GM19351 (cell line): ENCODE results near the gene SMIM13.
A peak's percentile ranks its signal among the peaks of the same experiment; 100 is the strongest.
"Not testable (repeated sequence)": the region's sequence is repeated elsewhere in the genome, so short reads cannot be mapped to it uniquely, and the experiment has no call there.

Source experiments
- ATAC-seq: cut with Tn5 transposase; IDR thresholded peaks from one replicate; pipeline ENCODE4 v1.9.1; 2021; ENCODE audit warnings: mild to moderate bottlenecking, moderate library complexity; ENCODE audit not compliant: unreplicated experiment

The SMIM13 gene

GRCh38 chr6:11083491-11083890, 10.1 kb upstream of the SMIM13 start:
- ATAC-seq: no peak

DNA sequence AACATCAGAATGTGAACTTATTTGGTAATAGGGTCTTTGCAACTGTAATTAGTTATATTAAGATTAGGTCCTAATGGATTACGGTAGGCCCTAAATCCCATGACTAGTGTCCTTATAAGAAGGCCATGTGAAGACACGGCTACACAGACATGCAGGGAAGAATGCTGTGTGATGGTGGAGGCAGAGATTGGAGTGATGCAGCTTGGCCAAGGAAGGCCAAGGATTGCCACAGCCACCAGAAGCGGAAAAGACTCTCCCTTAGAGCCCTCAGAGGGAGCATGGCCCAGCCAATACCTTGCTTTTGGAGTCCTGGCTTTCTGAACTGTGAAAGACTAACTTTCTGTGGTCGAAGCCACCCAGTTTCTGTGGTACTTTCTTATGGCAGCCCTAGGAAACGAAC, 9.7 kb upstream of the SMIM13 start:
- no peak for ATAC-seq

DNA sequence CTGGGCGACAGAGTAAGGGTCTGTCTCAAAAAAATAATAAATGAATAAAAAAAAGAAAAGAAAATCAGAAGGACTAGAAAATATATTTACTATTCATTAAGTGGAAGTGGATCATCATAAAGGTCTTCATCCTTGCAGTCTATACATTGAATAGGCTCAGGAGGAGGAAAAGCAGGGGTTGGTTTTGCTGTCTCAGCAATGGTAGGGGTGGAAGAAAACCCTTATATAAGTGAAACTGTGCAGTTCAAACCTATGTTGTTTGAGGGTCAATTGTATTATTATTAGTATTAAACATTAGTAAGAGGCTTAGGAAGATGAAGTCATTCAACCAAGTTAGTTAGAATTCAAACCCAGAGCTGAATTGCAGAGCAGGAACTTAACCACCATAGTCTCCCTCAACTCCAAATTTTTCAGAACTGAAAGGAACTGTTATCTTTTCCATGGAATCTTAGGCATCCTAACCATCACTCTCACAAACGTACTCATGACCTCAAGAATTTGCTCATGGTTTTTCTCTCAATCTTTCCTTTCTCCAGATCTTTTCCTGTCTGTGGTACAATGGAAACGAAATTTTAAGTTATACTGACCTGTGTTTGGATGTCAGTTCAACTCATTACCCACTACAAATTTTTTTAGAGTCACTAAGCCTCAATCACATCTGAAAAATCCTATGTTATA, 7.7 kb upstream of the SMIM13 start:
- ATAC-seq: no peak

GRCh38 chr6:11087141-11087812, 6.4 kb upstream of the SMIM13 start:
- ATAC-seq: not testable (repeated sequence)

DNA sequence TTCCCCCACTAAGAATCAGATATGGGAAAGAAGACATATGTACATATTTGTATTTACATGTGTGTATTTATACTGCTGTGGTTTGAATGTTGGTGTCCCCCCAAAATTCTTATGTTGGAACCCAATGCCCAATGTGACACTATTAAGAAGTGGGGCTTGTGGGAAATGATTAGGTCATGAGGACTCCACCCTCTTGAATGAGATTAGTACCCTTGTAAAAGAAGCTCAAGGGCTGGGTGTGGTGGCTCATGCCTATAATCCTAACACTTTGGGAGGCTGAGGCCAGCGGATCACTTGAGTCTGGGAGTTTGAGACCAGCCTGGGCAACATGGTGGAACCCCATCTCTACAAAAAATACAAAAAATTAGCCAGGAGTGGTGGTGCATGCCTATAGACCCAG, 3.9 kb upstream of the SMIM13 start:
- ATAC-seq: no peak

DNA sequence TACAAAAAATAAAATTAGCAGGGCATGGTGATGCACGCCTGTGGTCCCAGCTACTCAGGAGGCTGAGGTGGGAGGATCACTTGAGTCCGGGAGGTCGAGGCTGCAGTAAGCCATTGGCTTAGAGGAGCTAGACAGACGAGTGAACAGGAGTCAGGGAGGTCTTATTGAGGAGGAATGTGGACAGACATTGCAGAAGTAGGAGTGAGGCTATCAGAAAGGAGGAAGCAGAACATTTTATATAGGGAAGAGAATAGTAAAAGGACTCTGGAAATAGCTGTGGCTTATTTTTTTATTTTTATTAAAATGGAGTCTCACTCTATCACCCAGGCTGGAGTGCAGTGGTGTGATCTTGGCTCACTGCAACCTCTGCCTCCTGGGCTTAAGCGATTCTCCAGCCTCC, 2.5 kb upstream of the SMIM13 start:
- not testable (repeated sequence) for ATAC-seq

GRCh38 chr6:11092668-11093375, 812 bp upstream of the SMIM13 start:
- peak; percentile 40 for ATAC-seq

- peak; percentile 26 for ATAC-seq
Observed at GRCh38 chr6:11093376-11093625, 333 bp upstream of the SMIM13 start.

DNA sequence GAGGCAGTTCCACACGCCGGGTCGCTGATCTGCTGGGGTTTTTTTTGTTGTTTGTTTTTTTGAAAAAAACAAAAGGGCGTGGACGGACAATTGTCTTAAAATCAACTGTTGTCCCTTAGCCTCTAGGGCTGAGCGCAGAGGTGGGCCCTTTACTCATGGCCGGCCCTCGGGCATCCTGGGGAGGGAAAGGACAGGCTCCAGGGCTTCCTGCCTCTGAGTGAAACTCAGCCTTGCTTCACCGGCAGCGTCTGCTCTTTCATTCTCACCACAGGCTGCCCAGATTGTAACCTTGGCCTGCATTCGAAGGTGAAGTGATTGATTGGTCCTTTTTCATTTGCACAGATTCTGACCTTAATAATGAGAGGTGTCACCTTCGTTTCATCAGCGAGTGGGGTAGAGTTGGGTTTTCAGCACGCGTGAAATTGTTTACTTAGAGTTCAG, 797 bp downstream of the SMIM13 start:
- peak; percentile 27 for ATAC-seq

- no peak for ATAC-seq
Observed at GRCh38 chr6:11094941-11095340, 1.3 kb downstream of the SMIM13 start.

DNA sequence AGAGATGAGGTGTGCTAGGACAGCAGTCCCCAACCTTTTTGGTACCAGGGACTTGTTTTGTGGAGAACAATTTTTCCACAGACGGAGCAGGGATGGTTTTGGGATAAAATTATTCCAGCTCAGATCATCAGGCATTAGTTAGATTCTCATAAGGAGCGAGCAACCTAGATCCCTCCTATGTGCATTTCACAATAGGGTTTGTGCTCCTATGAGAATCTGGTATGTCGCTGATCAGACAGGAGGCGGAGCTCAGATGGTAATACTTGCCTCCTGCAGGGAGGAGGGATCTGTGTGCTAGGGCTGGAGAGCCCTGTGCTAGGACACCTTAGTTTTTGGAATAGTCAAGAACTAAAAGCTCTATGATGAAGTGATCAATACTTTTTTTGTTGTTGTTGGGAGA, 2.5 kb downstream of the SMIM13 start:
- no peak for ATAC-seq

DNA sequence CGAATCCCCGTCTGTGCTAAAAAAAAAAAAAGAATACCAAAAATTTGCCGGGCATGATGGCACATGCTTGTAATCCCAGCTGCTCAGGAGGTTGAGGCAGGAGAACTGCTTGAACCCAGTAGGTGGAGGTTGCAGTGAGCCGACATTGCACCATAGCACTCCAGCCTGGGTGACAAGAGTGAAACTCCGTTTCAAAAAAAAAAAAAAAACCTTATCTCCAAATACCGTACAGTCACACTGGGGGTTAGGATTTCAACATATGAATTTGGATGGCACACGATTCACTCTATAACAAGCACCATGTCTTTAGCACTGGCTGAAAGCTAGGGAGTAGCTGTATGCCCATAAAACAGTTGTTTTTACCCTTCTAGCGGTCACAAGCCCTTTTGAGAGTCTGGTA, 3.8 kb downstream of the SMIM13 start:
- ATAC-seq: no peak

DNA sequence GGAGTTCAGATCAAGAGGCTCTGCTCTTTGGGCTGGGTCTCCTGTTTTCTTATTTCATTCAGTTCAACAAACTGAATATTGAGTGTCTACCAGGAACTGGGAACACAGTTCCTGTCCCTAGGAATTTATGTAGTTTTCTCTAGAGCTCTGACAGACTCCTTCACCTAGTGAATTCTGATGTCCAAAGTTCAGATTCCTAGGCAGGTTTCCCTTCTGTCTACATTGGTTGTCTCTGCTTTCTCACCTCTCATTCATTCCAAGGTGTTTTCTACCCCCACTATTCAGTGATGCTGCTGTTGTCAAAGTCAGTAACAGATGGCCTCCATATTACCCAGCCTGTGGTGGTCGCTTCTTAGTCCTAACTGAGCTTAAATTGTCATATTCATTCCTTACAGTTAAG, 4.4 kb downstream of the SMIM13 start:
- no peak for ATAC-seq

- ATAC-seq: no peak
Observed at GRCh38 chr6:11101417-11101816, 7.8 kb downstream of the SMIM13 start.

GRCh38 chr6:11103065-11103464, 9.4 kb downstream of the SMIM13 start:
- no peak for ATAC-seq

DNA sequence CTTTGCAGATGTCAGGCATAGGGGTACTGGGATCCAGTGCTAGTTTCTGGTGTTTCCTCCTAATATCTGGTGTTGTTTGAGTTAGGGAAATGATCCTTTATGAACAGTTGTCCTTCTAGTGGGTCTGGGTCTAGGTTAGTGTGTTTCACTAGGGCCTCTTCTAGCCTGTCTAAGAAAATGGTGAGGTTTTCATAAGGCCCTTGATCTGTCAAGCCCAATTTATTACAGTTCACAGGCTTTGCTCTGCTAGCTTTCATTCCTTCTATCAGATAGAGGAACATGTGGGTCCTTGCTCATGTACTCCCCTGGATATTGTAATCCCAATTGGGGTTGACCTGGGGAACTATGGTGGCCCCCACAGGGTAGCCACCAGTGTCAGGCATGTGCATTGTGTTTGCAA, 15.1 kb downstream of the SMIM13 start:
- no peak for ATAC-seq

- no peak for ATAC-seq
Observed at GRCh38 chr6:11110921-11111768, 17.5 kb downstream of the SMIM13 start, which contains the start of gene ERVFRD-1. Gene ERVFRD-1, minus strand, starts transcription at chr6:11111725. Its CDS starts 6,415 bp downstream, at chr6:11105310.

GRCh38 chr6:11111769-11112437, 18.3 kb downstream of the SMIM13 start:
- ATAC-seq: no peak

DNA sequence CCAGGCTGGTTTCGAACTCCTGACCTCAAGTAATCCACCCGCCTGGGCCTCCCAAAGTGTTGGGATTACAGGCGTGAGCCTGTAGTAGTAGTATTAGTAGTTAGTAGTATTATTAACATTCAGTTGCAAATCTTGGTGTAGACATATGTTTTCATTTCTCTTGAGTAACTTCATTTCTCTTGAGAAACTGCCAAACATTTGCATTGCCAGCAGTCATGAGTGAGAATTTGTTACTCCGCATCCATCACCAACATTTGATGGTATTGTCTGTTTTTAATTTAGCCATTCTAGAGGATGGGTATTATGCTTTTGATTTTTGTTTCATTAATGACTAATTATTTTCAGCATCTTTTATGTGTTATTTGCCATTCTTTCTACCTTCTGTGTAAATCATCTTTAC, 19.4 kb downstream of the SMIM13 start:
- ATAC-seq: no peak

- ATAC-seq: not testable (repeated sequence)
Observed at GRCh38 chr6:11115808-11116536, 22.3 kb downstream of the SMIM13 start.
